ENCODE results near the gene OTUD1.

DNA sequence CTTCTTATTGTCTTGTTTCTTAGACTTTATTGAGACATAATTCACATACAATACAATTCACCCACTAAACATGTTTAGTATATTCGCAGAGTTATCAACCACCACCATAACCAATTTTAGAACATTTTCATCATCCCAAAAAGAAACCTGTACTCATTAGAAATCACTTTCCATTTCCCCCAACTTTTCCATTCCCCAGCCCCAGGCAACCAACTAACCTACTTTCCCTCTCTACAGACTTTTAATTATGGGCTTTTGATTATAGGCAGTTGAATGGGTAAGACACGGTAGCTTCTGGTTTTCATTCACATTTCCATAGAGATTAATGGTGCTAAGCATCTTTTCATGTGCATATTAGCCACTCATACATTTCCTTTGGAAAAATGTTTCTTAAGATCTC, 24.2 kb upstream of the OTUD1 start:
- TF ChIP-seq, protein P1, sequence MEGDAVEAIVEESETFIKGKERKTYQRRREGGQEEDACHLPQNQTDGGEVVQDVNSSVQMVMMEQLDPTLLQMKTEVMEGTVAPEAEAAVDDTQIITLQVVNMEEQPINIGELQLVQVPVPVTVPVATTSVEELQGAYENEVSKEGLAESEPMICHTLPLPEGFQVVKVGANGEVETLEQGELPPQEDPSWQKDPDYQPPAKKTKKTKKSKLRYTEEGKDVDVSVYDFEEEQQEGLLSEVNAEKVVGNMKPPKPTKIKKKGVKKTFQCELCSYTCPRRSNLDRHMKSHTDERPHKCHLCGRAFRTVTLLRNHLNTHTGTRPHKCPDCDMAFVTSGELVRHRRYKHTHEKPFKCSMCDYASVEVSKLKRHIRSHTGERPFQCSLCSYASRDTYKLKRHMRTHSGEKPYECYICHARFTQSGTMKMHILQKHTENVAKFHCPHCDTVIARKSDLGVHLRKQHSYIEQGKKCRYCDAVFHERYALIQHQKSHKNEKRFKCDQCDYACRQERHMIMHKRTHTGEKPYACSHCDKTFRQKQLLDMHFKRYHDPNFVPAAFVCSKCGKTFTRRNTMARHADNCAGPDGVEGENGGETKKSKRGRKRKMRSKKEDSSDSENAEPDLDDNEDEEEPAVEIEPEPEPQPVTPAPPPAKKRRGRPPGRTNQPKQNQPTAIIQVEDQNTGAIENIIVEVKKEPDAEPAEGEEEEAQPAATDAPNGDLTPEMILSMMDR (IDR thresholded peaks at IDR 0.05): no peak
- no peak for TF ChIP-seq POLR2A (IDR thresholded peaks at IDR 0.05)

Data from uterus (tissue), 2 donors.